Neural cell (in vitro differentiated cells): ENCODE results near the gene DCAF5. TPM values are rescaled to one million over a fixed set of nuclear protein-coding genes. Genes with fewer than 3 reads are reported as not detected.

Experiments
- H2AFZ ChIP-seq: fragments of 200-600, 300-800 bp; sonication (generic), shearing (Covaris generic); 2 replicates; pipeline ENCODE4 v1.6.0; 2014; ENCODE audit warnings: low read depth, mild to moderate bottlenecking, antibody characterized with exemption, low read length, moderate library complexity
- H3F3A ChIP-seq: fragments of 200-600 bp; shearing (Covaris generic); 2 replicates; pipeline ENCODE4 v1.6.1; 2016; ENCODE audit warnings: mild to moderate bottlenecking, moderate library complexity, mixed read lengths, antibody characterized with exemption, low read length; ENCODE audit not compliant: insufficient read depth, poor library complexity, severe bottlenecking
- H3K27ac ChIP-seq: fragments of 200-600, 300-800 bp; sonication (generic), shearing (Covaris generic); 2 replicates; pipeline ENCODE4 v1.5.1; 2014; ENCODE audit warnings: mild to moderate bottlenecking, low read length, moderate library complexity
- H3K27me3 ChIP-seq: fragments of 300-800, 200-600 bp; sonication (generic), shearing (Covaris generic); 2 replicates; pipeline ENCODE4 v1.6.0; 2014; ENCODE audit warnings: mild to moderate bottlenecking, low read depth, low read length, moderate library complexity; ENCODE audit not compliant: insufficient read depth
- H3K36me3 ChIP-seq: fragments of 300-800, 200-600 bp; sonication (generic), shearing (Covaris generic); 2 replicates; pipeline ENCODE4 v1.5.1; 2014; ENCODE audit warnings: mild to moderate bottlenecking, antibody characterized with exemption, low read length, moderate library complexity; ENCODE audit not compliant: insufficient read depth
- H3K4me2 ChIP-seq: fragments of 300-800, 200-600 bp; sonication (generic), shearing (Covaris generic); 2 replicates; pipeline ENCODE4 v1.6.0; 2014; ENCODE audit warnings: mild to moderate bottlenecking, low read length
- H3K4me3 ChIP-seq: fragments of 300-800, 200-600 bp; sonication (generic), shearing (Covaris generic); 2 replicates; pipeline ENCODE4 v1.5.1; 2014; ENCODE audit warnings: mild to moderate bottlenecking, low read length, moderate library complexity
- H3K79me2 ChIP-seq: fragments of 200-600 bp; shearing (Covaris generic); replicated peaks from 2 replicates; pipeline ENCODE4 v1.6.0; 2014; ENCODE audit warnings: mild to moderate bottlenecking, low read length, moderate library complexity; ENCODE audit not compliant: insufficient read depth
- H3K9ac ChIP-seq: fragments of 300-800, 200-600 bp; sonication (generic), shearing (Covaris generic); 2 replicates; pipeline ENCODE4 v1.6.1; 2016; ENCODE audit warnings: mild to moderate bottlenecking, low read length, mixed read lengths
- H3K9me2 ChIP-seq: fragments of 200-600 bp; shearing (Covaris generic); 2 replicates; pipeline ENCODE4 v1.6.1; 2016; ENCODE audit warnings: mild to moderate bottlenecking, low read length, mixed read lengths; ENCODE audit not compliant: insufficient read depth
- H3K9me3 ChIP-seq: fragments of 200-600, 300-800 bp; sonication (generic), shearing (Covaris generic); 2 replicates; pipeline ENCODE4 v1.6.1; 2016; ENCODE audit warnings: mild to moderate bottlenecking, mixed run types, low read length, moderate library complexity, mixed read lengths
- H4K20me1 ChIP-seq: fragments of 200-600 bp; shearing (Covaris generic); 2 replicates; pipeline ENCODE4 v1.6.1; 2016; ENCODE audit warnings: mild to moderate bottlenecking, mixed run types; ENCODE audit not compliant: insufficient read depth
- EP300 ChIP-seq: fragments of 450-650 bp; conservative IDR thresholded peaks from 2 replicates; pipeline ENCODE4 v1.6.1; 2014; ENCODE audit warnings: antibody characterized with exemption, mild to moderate bottlenecking, moderate library complexity; ENCODE audit not compliant: poor library complexity, severe bottlenecking
- EZH2 ChIP-seq: fragments of 200-600, 300-800 bp; shearing (Covaris generic), sonication (generic); IDR thresholded peaks from 2 replicates; pipeline ENCODE4 v1.6.1; 2014; ENCODE audit warnings: antibody characterized with exemption, low read length, borderline replicate concordance, mild to moderate bottlenecking; ENCODE audit not compliant: insufficient read depth, poor library complexity, severe bottlenecking
- MXI1 ChIP-seq: fragments of 450-650 bp; conservative IDR thresholded peaks from 2 replicates; pipeline ENCODE4 v1.6.1; 2014; ENCODE audit warnings: antibody characterized with exemption, mild to moderate bottlenecking; ENCODE audit not compliant: poor library complexity, severe bottlenecking
- POLR2AphosphoS5 ChIP-seq: IDR thresholded peaks from 2 replicates; pipeline ENCODE4 v1.6.1; 2012
- RAD21 ChIP-seq: fragments of 450-650 bp; conservative IDR thresholded peaks from 2 replicates; pipeline ENCODE4 v1.6.1; 2014; ENCODE audit warnings: antibody characterized with exemption, mild to moderate bottlenecking, moderate library complexity
- SMC3 ChIP-seq: fragments of 450-650 bp; conservative IDR thresholded peaks from 2 replicates; pipeline ENCODE4 v1.6.1; 2014; ENCODE audit warnings: antibody characterized with exemption, mild to moderate bottlenecking, moderate library complexity; ENCODE audit not compliant: poor library complexity
- TAF1 ChIP-seq: IDR thresholded peaks from 2 replicates; pipeline ENCODE4 v1.6.1; 2012; ENCODE audit warnings: low read depth
- polyA plus RNA-seq: library from polyadenylated mRNA; depleted of rRNA; stranded (reverse); fragments of >200 nt; gene quantifications from 2 replicates; pipeline ENCODE4 v1.2.3, GENCODE V29; 2014
- TF ChIP-seq, protein P1 (sequence below): fragments of 450-650 bp; IDR thresholded peaks from 2 replicates; pipeline ENCODE4 v1.5.1; 2014; ENCODE audit warnings: antibody characterized with exemption, mild to moderate bottlenecking, moderate library complexity; ENCODE audit not compliant: poor library complexity, severe bottlenecking
- TF ChIP-seq, protein P2 (sequence below): IDR thresholded peaks from 2 replicates; pipeline ENCODE4 v1.6.1; 2012; ENCODE audit warnings: borderline replicate concordance

DCAF5 gene
- polyA plus RNA-seq, 1 donor from 2014 or later = 33.5 TPM

DNA sequence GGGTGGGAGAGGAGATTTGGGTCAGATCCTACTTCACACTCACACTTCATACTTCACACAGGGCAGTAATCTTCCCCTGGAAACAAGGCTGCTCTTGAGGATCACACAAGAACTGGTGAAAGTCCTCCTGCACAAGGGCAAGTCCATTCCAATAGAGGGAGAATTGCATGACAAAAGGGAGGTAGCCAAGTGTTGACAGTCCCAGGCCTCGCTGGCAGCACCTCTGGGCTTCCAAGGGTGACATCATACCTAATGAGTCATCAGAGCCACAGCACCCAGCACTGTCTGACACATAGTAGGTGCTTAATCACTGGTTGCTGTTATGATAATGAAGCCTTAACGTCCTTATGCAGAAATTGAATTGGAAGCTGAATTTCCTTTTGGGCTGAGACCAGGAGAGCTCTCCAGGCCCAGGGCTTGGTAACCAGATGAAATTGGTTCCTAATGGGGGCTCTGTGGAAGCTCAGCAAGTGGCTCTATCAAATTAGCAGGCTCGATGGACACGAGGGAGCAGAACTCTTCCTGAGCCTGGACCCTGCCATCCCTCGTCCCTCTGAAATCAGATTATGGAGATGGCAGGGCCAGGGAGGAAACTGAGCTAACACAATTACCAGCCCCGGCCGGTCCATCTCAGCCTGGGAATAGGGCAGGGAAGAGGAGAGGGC lies 115.0 kb downstream of the DCAF5 start:
- H3K36me3 ChIP-seq = no peaks in the 10 kb centered on the region
- H3K27ac ChIP-seq = no peak overlapping the region
- H3K9me2 ChIP-seq = no peaks in the 10 kb centered on the region
- no peaks in the 10 kb centered on the region for H3K79me2 ChIP-seq
- no peak overlapping the region for H3K4me3 ChIP-seq
- H4K20me1 ChIP-seq = no peaks in the 10 kb centered on the region
- no peak overlapping the region for H3K9ac ChIP-seq
- no peak overlapping the region for H2AFZ ChIP-seq
- no peaks in the 10 kb centered on the region for H3K9me3 ChIP-seq
- TF ChIP-seq SMC3 (no peak), POLR2AphosphoS5 (no peak), EZH2 (no peak), TAF1 (no peak), EP300 (no peak), MXI1 (no peak), RAD21 (no peak)
- TF ChIP-seq, protein P1, sequence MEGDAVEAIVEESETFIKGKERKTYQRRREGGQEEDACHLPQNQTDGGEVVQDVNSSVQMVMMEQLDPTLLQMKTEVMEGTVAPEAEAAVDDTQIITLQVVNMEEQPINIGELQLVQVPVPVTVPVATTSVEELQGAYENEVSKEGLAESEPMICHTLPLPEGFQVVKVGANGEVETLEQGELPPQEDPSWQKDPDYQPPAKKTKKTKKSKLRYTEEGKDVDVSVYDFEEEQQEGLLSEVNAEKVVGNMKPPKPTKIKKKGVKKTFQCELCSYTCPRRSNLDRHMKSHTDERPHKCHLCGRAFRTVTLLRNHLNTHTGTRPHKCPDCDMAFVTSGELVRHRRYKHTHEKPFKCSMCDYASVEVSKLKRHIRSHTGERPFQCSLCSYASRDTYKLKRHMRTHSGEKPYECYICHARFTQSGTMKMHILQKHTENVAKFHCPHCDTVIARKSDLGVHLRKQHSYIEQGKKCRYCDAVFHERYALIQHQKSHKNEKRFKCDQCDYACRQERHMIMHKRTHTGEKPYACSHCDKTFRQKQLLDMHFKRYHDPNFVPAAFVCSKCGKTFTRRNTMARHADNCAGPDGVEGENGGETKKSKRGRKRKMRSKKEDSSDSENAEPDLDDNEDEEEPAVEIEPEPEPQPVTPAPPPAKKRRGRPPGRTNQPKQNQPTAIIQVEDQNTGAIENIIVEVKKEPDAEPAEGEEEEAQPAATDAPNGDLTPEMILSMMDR = no peak
- TF ChIP-seq, protein P2, sequence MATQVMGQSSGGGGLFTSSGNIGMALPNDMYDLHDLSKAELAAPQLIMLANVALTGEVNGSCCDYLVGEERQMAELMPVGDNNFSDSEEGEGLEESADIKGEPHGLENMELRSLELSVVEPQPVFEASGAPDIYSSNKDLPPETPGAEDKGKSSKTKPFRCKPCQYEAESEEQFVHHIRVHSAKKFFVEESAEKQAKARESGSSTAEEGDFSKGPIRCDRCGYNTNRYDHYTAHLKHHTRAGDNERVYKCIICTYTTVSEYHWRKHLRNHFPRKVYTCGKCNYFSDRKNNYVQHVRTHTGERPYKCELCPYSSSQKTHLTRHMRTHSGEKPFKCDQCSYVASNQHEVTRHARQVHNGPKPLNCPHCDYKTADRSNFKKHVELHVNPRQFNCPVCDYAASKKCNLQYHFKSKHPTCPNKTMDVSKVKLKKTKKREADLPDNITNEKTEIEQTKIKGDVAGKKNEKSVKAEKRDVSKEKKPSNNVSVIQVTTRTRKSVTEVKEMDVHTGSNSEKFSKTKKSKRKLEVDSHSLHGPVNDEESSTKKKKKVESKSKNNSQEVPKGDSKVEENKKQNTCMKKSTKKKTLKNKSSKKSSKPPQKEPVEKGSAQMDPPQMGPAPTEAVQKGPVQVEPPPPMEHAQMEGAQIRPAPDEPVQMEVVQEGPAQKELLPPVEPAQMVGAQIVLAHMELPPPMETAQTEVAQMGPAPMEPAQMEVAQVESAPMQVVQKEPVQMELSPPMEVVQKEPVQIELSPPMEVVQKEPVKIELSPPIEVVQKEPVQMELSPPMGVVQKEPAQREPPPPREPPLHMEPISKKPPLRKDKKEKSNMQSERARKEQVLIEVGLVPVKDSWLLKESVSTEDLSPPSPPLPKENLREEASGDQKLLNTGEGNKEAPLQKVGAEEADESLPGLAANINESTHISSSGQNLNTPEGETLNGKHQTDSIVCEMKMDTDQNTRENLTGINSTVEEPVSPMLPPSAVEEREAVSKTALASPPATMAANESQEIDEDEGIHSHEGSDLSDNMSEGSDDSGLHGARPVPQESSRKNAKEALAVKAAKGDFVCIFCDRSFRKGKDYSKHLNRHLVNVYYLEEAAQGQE = no peak
- H3F3A ChIP-seq = no peaks in the 10 kb centered on the region
- H3K4me2 ChIP-seq = no peak overlapping the region
- no peaks in the 10 kb centered on the region for H3K27me3 ChIP-seq

DNA sequence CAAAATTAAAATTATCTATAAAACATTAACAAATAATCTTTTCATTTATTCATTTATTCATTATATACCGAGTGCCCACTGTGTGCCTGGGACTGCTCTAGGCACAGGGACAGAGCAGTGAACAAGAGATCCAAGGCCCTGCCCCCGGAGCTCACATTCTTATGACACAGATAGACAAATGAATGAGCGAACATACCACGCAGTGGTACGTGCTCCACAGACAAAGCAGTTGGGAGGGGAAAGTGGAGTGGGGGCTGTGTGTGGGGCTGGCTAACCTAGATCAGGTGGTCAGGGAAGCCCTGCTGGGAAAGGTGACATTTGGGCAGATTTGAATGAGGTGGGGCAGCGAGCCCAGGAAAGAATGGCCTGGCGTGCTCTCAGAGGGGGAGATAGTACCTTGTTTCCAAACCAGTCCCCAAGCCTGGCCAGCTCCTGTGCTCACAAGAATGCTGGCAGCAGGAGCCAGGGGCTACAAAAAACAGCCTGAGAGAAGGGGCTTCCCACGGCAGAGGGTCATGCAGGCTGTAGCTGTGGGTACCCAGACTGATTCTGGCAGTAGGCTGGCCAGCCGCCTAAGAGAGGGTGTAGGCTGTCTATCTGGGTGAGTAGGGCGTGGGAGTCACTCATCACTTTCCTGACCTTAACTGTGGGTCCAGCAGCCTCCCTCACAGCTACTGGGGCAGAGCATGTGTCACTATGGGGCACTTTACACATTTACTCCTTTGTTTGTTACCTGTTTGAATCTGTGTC lies 116.0 kb downstream of the DCAF5 start:
- Histone ChIP-seq H3K27ac (no peak overlapping the region), H3K9ac (no peak overlapping the region), H3K4me2 (no peak overlapping the region), H3K9me3 (no peaks in the 10 kb centered on the region), H3K79me2 (no peaks in the 10 kb centered on the region), H2AFZ (no peak overlapping the region), H3F3A (no peaks in the 10 kb centered on the region), H3K9me2 (no peaks in the 10 kb centered on the region), H3K4me3 (no peak overlapping the region), H4K20me1 (no peaks in the 10 kb centered on the region), H3K36me3 (no peaks in the 10 kb centered on the region), H3K27me3 (no peaks in the 10 kb centered on the region)
- TF ChIP-seq EP300 = no peak
- TF ChIP-seq POLR2AphosphoS5 = no peak
- TF ChIP-seq MXI1 = no peak
- TF ChIP-seq EZH2 = no peak
- no peak for TF ChIP-seq RAD21
- TF ChIP-seq TAF1 = no peak
- TF ChIP-seq, protein P2 = no peak
- TF ChIP-seq, protein P1 = no peak
- TF ChIP-seq SMC3 = no peak
